CD14-positive monocyte (primary cell): Measurements from ENCODE around the gene ZMYM3. TPM values are rescaled to one million over a fixed set of nuclear protein-coding genes. Genes with fewer than 3 reads are reported as not detected.
A peak's percentile ranks its signal among the peaks of the same experiment; 100 is the strongest.
"Not testable (repeated sequence)": the region's sequence is repeated elsewhere in the genome, so short reads cannot be mapped to it uniquely, and the experiment has no call there.

Source experiments
- DNase-seq, 3 donors: peaks; one replicate each; pipeline ENCODE4 v3.0.0-alpha.2; 2011 to 2022
- H2AFZ ChIP-seq: 2 replicates; pipeline ENCODE4 v1.6.0; 2012; ENCODE audit warnings: mild to moderate bottlenecking, low read depth, low read length, inconsistent platforms; ENCODE audit not compliant: insufficient read depth, poor library complexity, severe bottlenecking
- H3K27ac ChIP-seq, 2 donors: 1 replicate in 1 of 2; 2 replicates in 1 of 2; pipeline ENCODE4 v1.5.1; 2012 to 2013; ENCODE audit warnings: low read length in 2 of 2, control low read depth in 1 of 2, inconsistent platforms in 1 of 2, low read depth in 1 of 2, mild to moderate bottlenecking in 1 of 2
- H3K27me3 ChIP-seq, 2 donors: one replicate each; pipeline versions ENCODE4 v1.6.0 to v1.6.1; 2011 to 2013; ENCODE audit warnings: low read length in 2 of 2; ENCODE audit not compliant: control insufficient read depth in 2 of 2, insufficient read depth in 2 of 2
- H3K36me3 ChIP-seq, 2 donors: replicated peaks in 1 of 2; 1 replicate in 1 of 2; 2 replicates in 1 of 2; pipeline versions ENCODE4 v1.5.1 to v1.6.1; 2012 to 2013; ENCODE audit warnings: low read length in 2 of 2, control low read depth in 1 of 2, inconsistent platforms in 1 of 2, mild to moderate bottlenecking in 1 of 2; ENCODE audit not compliant: insufficient read depth in 2 of 2, control insufficient read depth in 1 of 2
- H3K4me1 ChIP-seq, 2 donors: 1 replicate in 1 of 2; 2 replicates in 1 of 2; pipeline versions ENCODE4 v1.5.1 to v1.6.1; 2012 to 2013; ENCODE audit warnings: low read length in 2 of 2, control low read depth in 1 of 2, inconsistent platforms in 1 of 2, mild to moderate bottlenecking in 1 of 2, moderate library complexity in 1 of 2; ENCODE audit not compliant: insufficient read depth in 2 of 2, control insufficient read depth in 1 of 2
- H3K4me2 ChIP-seq: replicated peaks from 2 replicates; pipeline ENCODE3; 2012; ENCODE audit warnings: low read length, moderate library complexity, mild to moderate bottlenecking; ENCODE audit not compliant: poor library complexity, severe bottlenecking; ENCODE audit errors: extremely low read depth
- H3K4me3 ChIP-seq, 3 experiments: fragments of 200-600 bp in 1 of 3; sonication (generic) in 1 of 3; replicated peaks in 1 of 3; 1 replicate in 2 of 3; 2 replicates in 1 of 3; pipeline ENCODE4 v1.5.1; 2011 to 2013; ENCODE audit warnings: low read length in 3 of 3, mild to moderate bottlenecking in 3 of 3, control low read depth in 2 of 3, low read depth in 2 of 3, inconsistent platforms in 1 of 3, moderate library complexity in 1 of 3
- H3K79me2 ChIP-seq: 2 replicates; pipeline ENCODE4 v1.6.0; 2012; ENCODE audit warnings: mild to moderate bottlenecking, control low read depth, inconsistent platforms, low read length, moderate library complexity; ENCODE audit not compliant: insufficient read depth
- H3K9ac ChIP-seq: 2 replicates; pipeline ENCODE4 v1.6.0; 2017; ENCODE audit warnings: low read length, mild to moderate bottlenecking; ENCODE audit not compliant: insufficient read depth, poor library complexity, severe bottlenecking
- H3K9me3 ChIP-seq, 2 donors: replicated peaks in 1 of 2; 1 replicate in 1 of 2; 2 replicates in 1 of 2; pipeline versions ENCODE4 v1.5.1 to v1.6.1; 2012 to 2013; ENCODE audit warnings: low read length in 2 of 2, control low read depth in 1 of 2; ENCODE audit not compliant: control insufficient read depth in 1 of 2, insufficient read depth in 1 of 2
- H4K20me1 ChIP-seq: 2 replicates; pipeline ENCODE4 v1.6.0; 2012; ENCODE audit warnings: mild to moderate bottlenecking, low read length, control low read depth, moderate library complexity; ENCODE audit not compliant: insufficient read depth
- H3K27ac Mint-ChIP-seq, 7 donors: one replicate each; pipeline ENCODE4 v1.8.0; 2020; ENCODE audit warnings: mild to moderate bottlenecking in 7 of 7, mixed read lengths in 7 of 7, moderate library complexity in 6 of 7, inconsistent platforms in 2 of 7
- H3K27me3 Mint-ChIP-seq, 3 donors: one replicate each; pipeline ENCODE4 v1.8.0; 2021 to 2022; ENCODE audit warnings: low read depth in 3 of 3, mild to moderate bottlenecking in 3 of 3, mixed read lengths in 3 of 3, moderate library complexity in 3 of 3, inconsistent platforms in 1 of 3
- H3K36me3 Mint-ChIP-seq, 2 donors: one replicate each; pipeline ENCODE4 v1.8.0; 2020; ENCODE audit warnings: mixed read lengths in 2 of 2, inconsistent platforms in 1 of 2, mild to moderate bottlenecking in 1 of 2
- H3K4me1 Mint-ChIP-seq: one replicate; pipeline ENCODE4 v1.8.0; 2020; ENCODE audit warnings: mild to moderate bottlenecking, mixed read lengths
- H3K4me3 Mint-ChIP-seq, 2 donors: one replicate each; pipeline ENCODE4 v1.8.0; 2020; ENCODE audit warnings: mild to moderate bottlenecking in 2 of 2, mixed read lengths in 2 of 2, moderate library complexity in 1 of 2
- H3K9me3 Mint-ChIP-seq, 7 donors: one replicate each; pipeline ENCODE4 v1.8.0; 2020 to 2022; ENCODE audit warnings: mixed read lengths in 7 of 7, mild to moderate bottlenecking in 6 of 7, moderate library complexity in 6 of 7, inconsistent platforms in 2 of 7
- CTCF ChIP-seq: fragments of 200-600 bp; IDR thresholded peaks from one replicate; pipeline ENCODE4 v1.8.0; 2022; ENCODE audit warnings: antibody characterized with exemption, mild to moderate bottlenecking
- WGBS: methylation state at CpG from one replicate; pipeline ENCODE4 v1.1.5; 2013; ENCODE audit warnings: missing lambda C conversion rate; ENCODE audit not compliant: insufficient coverage; 5-methylcytosine and 5-hydroxymethylcytosine counted together
- intact Hi-C, 2 donors: fragments of 100-400 bp; cut with micrococcal nuclease; formaldehyde crosslinking; loops; one replicate each; pipeline versions ENCODE4 v1.15.0 to v1.15.1; 2023
- polyA plus RNA-seq, 3 donors: library from polyadenylated mRNA; depleted of rRNA in 1 of 3; unstranded in 2 of 3; stranded (reverse) in 1 of 3; fragments of 300-500 nt in 2 of 3; fragments of >200 nt in 1 of 3; fragmentation: Illumina TruSeq in 2 of 3; gene quantifications; 1 replicate in 2 of 3; 2 replicates in 1 of 3; pipeline ENCODE4 v1.2.3, GENCODE V29; 2012 to 2021

ZMYM3 gene
- polyA plus RNA-seq, 3 donors = 3.9 to 13.2 (median 4.8) TPM

- Mint-ChIP-seq H3K4me3 (no peak within 1 kb of the TSS), H3K4me1 (peaks cover 18% of the 10 kb centered on the region), H3K9me3 (peaks cover 0 to 6% (median 0%) of the 10 kb centered on the region in 7 donors), H3K27ac (peak within 1 kb of the TSS in 5 of 7 donors; percentile 19 to 61 (median 34)), H3K36me3 (peaks cover 49 to 55% of the 10 kb centered on the region in 2 donors), H3K27me3 (peaks cover 0 to 6% (median 1%) of the 10 kb centered on the region in 3 donors)
- H3K9me3 ChIP-seq = no peaks in the 10 kb centered on the region
- peaks cover 14 to 16% of the 10 kb centered on the region in 2 donors for H3K4me1 ChIP-seq
- H2AFZ ChIP-seq = no peak within 1 kb of the TSS
- peaks cover 37 to 45% of the 10 kb centered on the region in 2 donors for H3K36me3 ChIP-seq
- no peaks in the 10 kb centered on the region for H4K20me1 ChIP-seq
- no peak within 1 kb of the TSS for H3K27ac ChIP-seq
- H3K27me3 ChIP-seq = no peaks in the 10 kb centered on the region
- DNase-seq = no peak
- intact Hi-C loops = no loop called here
- no peak within 1 kb of the TSS for H3K4me3 ChIP-seq
- no peak within 1 kb of the TSS for H3K9ac ChIP-seq
- no peak within 1 kb of the TSS for H3K4me2 ChIP-seq
- TF ChIP-seq CTCF = no peak
- H3K79me2 ChIP-seq = no peaks in the 10 kb centered on the region
- 33% methylated on average over 3 of the region's 10 CpGs for WGBS
Measured at GRCh38 chrX:71301195-71301924, 47.4 kb upstream of the ZMYM3 start, which contains the start of gene ITGB1BP2. Gene ITGB1BP2 (plus strand): TSS chrX:71301750. CDS start chrX:71301807, 57 bp downstream.

GRCh38 chrX:71300495-71300894 is 46.6 kb upstream of the ZMYM3 start:
- H3K9me3 ChIP-seq, H3K27ac ChIP-seq, H3K27me3 ChIP-seq, H4K20me1 ChIP-seq, H3K27me3 Mint-ChIP-seq, DNase-seq, H3K4me3 Mint-ChIP-seq, H3K4me2 ChIP-seq, H3K4me3 ChIP-seq, H3K27ac Mint-ChIP-seq, H3K9me3 Mint-ChIP-seq, H3K9ac ChIP-seq, H2AFZ ChIP-seq, H3K79me2 ChIP-seq, intact Hi-C loops: not testable (repeated sequence)
- Mint-ChIP-seq H3K36me3 (peaks cover 53 to 63% of the 10 kb centered on the region in 2 donors), H3K4me1 (peaks cover 18% of the 10 kb centered on the region)
- peaks cover 14 to 16% of the 10 kb centered on the region in 2 donors for H3K4me1 ChIP-seq
- WGBS = 95% methylated on average over 4 of the region's 7 CpGs
- H3K36me3 ChIP-seq = peaks cover 45 to 54% of the 10 kb centered on the region in 2 donors

DNA sequence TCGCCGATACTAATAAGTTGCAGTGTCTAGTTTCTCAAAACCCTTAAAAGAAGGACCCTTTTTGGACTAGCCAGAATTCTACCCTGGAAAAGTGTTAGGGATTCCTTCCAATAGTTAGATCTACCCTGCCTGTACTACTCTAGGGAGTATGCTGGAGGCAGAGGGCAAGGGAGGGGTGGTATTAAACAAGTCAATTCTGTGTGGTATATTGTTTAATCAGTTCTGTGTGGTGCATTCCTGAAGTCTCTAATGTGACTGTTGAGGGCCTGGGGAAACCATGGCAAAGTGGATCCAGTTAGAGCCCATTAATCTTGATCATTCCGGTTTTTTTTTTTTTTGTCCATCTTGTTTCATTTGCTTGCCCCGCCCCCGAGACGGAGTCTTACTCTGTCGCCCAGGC is 46.1 kb upstream of the ZMYM3 start:
- H3K27ac Mint-ChIP-seq = peak overlapping the region in 1 of 7 donors; percentile 7
- H3K4me3 Mint-ChIP-seq, H3K27me3 ChIP-seq, H3K27ac ChIP-seq, H3K4me2 ChIP-seq, H3K27me3 Mint-ChIP-seq, intact Hi-C loops, H3K9me3 Mint-ChIP-seq, H3K9me3 ChIP-seq, H2AFZ ChIP-seq, H4K20me1 ChIP-seq, DNase-seq, H3K4me3 ChIP-seq, H3K79me2 ChIP-seq, H3K9ac ChIP-seq: not testable (repeated sequence)
- no CpG with 5 or more reads among the region's 7 CpGs for WGBS
- Histone ChIP-seq H3K4me1 (peaks cover 14 to 16% of the 10 kb centered on the region in 2 donors), H3K36me3 (peaks cover 47 to 58% of the 10 kb centered on the region in 2 donors)
- peaks cover 18% of the 10 kb centered on the region for H3K4me1 Mint-ChIP-seq
- peaks cover 53 to 68% of the 10 kb centered on the region in 2 donors for H3K36me3 Mint-ChIP-seq
